Ecto neural progenitor cell (in vitro differentiated cells): ENCODE measurements around the gene ARAP3.
"Not testable (repeated sequence)": the region's sequence is repeated elsewhere in the genome, so short reads cannot be mapped to it uniquely, and the experiment has no call there.

ENCODE experiments used
- DNase-seq: peaks from one replicate; pipeline ENCODE4 v3.0.0-alpha.2; 2018; ENCODE audit warnings: low spot score

The ARAP3 gene

DNA sequence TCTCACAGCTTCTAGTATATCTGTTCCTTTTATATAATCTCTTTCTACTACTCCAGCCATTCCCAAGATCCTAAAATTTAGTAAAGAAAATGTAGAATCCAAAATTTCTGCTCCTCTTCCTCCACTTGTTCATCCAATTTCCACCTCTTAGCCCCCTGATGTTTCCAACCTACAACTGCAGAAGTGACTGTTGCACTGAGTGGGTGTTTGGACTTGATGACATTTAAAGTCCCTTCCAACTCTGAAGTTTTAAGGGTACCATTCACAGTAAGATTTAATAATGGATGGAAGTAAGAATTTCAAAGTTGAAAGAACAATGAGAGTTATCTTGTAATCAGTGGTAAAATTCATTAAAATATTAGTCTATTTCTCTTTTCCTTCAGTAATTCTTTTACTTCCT is 68.7 kb downstream of the ARAP3 start:
- DNase-seq = no peak

DNA sequence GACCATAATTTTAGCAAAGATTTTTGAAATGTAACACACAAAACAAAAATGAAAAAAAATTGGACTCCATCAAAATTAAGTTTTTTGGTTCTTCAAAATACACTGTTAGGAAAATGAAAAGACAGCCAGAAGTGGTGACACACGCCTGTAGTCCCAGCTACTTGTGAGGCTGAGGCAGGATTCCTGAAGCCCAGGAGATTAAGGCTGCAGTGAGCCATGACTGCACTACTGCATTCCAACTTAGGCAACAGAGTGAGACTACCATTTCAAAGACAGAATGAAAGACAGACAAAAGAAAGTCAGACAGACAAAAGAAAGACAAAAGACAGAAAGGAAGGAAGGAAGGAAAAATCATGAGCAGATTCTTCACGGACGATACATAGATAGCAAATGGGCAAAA is 70.7 kb downstream of the ARAP3 start:
- no peak for DNase-seq

DNA sequence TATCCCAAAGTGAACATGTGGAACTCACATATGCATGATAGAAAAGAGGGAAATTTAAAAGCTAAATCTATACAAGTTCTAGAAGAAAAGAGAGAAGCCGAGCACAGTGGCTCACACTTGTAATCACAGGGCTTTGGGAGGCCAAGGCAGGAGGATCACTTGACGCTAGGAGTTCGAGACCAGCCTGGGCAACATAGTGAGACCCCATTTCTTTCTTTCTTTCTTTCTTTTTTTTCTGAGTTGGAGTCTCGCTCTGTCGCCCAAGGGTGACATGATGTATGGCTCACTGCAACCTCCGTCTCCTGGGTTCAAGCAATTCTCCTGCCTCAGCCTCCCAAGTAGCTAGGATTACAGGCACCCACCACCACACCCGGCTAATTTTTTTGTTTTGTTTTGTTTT is 72.1 kb downstream of the ARAP3 start:
- DNase-seq = not testable (repeated sequence)

DNA sequence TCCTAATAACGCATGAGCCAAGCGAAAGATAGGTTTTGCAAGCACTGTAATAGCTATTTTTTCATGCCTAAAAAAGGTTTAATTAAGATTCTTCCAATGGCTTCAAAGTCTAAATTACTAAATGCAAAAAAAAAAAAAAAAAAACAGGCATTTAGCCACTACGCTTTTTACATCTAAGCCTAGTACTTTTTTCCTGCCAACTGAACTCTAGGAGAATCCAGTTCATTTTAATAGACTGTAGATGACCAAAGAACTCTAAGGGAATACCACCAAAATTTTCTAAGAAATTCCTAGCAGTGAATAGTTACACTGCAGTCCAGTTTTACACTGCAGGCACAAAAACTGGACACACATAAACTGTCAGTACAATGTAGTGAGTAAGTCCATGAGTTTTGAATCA is 73.0 kb downstream of the ARAP3 start:
- no peak for DNase-seq

DNA sequence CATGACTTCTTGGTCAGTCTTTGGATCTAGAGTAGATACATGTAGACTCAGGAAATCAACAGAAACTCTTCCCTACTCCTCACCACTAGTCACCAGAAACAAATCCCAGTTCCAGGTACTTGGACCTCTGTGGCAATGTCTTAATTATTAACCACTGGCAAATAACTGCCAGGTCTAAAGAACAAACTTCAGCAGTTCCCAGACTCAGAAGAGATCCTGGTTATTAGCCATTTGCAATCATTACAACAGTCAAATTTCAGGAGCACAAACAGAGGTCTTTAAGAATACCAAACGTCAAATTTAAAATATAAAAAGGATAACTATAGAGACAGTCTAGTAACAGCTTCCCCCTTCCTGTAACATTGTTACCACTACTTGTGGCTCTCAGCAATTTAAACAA is 73.5 kb downstream of the ARAP3 start:
- no peak for DNase-seq

DNA sequence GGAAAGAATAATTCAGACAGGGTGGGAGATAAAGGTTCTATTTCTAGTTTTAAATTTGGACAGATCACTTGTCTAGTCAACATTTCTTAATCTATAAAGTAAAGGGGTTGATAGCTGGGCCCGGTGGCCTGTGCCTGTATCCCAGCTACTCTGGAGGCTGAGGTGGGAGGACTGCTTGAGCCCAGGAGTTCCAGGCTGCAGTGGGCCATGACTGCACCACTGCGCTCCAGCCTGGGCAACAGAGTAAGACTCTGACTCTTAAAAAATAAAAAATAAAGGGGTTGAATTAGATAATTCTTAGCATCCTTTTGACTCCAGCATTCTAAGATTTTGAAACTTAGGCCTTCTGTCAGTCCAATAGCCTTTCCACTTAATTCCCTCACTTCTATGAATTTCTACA is 74.0 kb downstream of the ARAP3 start:
- no peak for DNase-seq

DNA sequence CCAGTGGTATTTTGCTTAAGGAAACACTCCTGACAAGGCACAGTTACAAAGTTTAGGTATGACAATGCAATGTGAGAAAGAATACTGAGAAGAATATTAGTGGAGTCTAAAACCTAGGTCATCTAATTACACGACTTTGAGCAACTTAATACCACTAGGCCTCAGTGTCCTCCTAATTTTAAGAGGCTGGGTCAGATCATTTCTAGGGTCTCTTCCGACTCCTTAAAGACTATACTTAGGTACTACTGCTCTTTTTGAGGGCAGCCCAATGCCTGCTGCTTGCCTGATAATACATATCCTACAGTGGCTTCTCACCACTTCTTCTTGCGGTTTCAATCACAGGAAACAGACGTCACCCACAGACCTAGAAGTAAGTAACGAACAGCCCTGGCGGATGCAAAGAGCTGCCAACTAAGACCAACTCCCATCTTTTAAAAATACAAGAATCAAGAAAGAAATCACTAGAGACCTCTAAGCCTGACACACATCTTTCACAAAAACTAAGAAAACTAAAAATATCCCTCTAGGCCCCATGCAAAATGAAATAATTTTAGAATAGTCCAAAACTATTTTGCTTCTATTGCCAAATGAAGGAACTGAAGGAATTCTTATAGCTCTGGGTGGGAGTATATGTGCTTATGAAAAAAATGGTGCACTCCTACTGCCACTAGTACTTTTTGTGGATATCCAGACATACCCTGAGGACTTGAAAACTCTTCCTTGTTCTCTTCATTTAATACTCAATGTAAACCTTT is 76.3 kb downstream of the ARAP3 start:
- no peak for DNase-seq

DNA sequence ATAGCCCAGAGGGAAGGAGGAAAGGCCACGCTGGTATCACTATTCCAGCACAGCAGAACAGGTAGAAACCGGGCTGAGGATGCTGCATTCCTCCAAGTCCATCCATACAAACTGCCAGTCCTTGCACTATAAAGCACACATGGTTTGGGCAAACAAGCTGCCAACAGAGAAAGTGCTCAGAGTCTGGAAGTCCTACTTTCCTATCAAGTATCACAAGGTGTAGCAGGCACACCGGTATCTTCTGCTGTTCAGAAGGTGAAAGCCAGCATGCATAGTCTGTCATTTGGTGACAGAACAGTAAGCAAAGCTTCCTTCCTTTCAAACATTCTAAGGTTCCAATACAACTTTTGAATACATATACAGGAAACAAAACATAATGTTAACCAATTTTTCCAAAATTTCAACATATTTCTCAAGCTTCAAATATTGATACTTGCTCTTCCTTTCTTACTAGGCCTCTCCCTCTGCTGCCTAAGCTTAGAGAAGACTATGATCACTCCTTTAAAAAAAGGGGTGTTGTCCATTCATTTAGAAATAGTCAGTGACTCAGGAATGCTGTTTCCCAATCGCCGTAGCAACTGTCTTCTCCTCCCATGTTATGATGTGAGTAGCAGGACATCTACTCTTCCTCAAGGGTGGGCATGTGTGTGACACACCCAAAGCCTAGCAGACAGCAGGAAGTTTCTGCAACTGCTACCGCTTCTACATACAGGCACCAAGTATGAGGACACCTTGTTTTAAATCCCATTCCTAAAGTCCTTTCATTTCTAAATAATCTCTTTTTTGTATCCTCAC is 77.9 kb downstream of the ARAP3 start:
- DNase-seq = no peak
